Mesothelial cell of epicardium (in vitro differentiated cells): ENCODE measurements around the gene UBXN6. TPM values are rescaled to one million over a fixed set of nuclear protein-coding genes. Genes with fewer than 3 reads are reported as not detected.

Experiments
- DNase-seq, 2 experiments: peaks; one replicate each; pipeline ENCODE4 v3.0.0; 2021; ENCODE audit warnings: low spot score in 2 of 2; ENCODE audit not compliant: unreplicated experiment in 2 of 2
- H3K27ac Mint-ChIP-seq: 2 replicates; pipeline ENCODE4 v1.8.0; 2021; ENCODE audit warnings: mixed read lengths
- H3K27me3 Mint-ChIP-seq: 2 replicates; pipeline ENCODE4 v1.8.0; 2021; ENCODE audit warnings: low read depth, mixed read lengths
- H3K36me3 Mint-ChIP-seq: 2 replicates; pipeline ENCODE4 v1.8.0; 2021; ENCODE audit warnings: mixed read lengths
- H3K4me1 Mint-ChIP-seq: 2 replicates; pipeline ENCODE4 v1.8.0; 2021; ENCODE audit warnings: mixed read lengths
- H3K4me3 Mint-ChIP-seq: 2 replicates; pipeline ENCODE4 v1.8.0; 2021; ENCODE audit warnings: mild to moderate bottlenecking, moderate library complexity, mixed read lengths
- H3K9me3 Mint-ChIP-seq: 2 replicates; pipeline ENCODE4 v1.8.0; 2021; ENCODE audit warnings: mixed read lengths
- CTCF ChIP-seq: fragments of 200-600 bp; sonication (generic); IDR thresholded peaks from one replicate; pipeline ENCODE4 v1.5.0; 2021; ENCODE audit warnings: antibody characterized with exemption; ENCODE audit not compliant: unreplicated experiment
- total RNA-seq: library from RNA; stranded (reverse); gene quantifications from 3 replicates; pipeline ENCODE4 v1.2.1, GENCODE V29; 2021

UBXN6 gene
- total RNA-seq, 1 donor from 2014 or later: 71.0 TPM

- H3K27ac Mint-ChIP-seq: no peak overlapping the region
- no peak for TF ChIP-seq CTCF
- peaks cover 9% of the 10 kb centered on the region for H3K36me3 Mint-ChIP-seq
- H3K4me3 Mint-ChIP-seq: no peak overlapping the region
- no peaks in the 10 kb centered on the region for H3K27me3 Mint-ChIP-seq
- peaks cover 25% of the 10 kb centered on the region for H3K4me1 Mint-ChIP-seq
- no peak for DNase-seq
- H3K9me3 Mint-ChIP-seq: no peaks in the 10 kb centered on the region
Observed at GRCh38 chr19:4453232-4454179, 4.1 kb downstream of the UBXN6 start.

- DNase-seq: no peak
- Mint-ChIP-seq H3K36me3 (peaks cover 9% of the 10 kb centered on the region), H3K27me3 (no peaks in the 10 kb centered on the region), H3K27ac (no peak overlapping the region), H3K4me1 (peaks cover 25% of the 10 kb centered on the region), H3K9me3 (no peaks in the 10 kb centered on the region), H3K4me3 (no peak overlapping the region)
- no peak for TF ChIP-seq CTCF
Observed at GRCh38 chr19:4452230-4452990, 5.2 kb downstream of the UBXN6 start.

GRCh38 chr19:4449639-4450028 is 8.0 kb downstream of the UBXN6 start:
- no peak for TF ChIP-seq CTCF
- Mint-ChIP-seq H3K9me3 (no peaks in the 10 kb centered on the region), H3K27me3 (no peaks in the 10 kb centered on the region), H3K4me1 (peaks cover under 1% of the 10 kb centered on the region), H3K27ac (no peak overlapping the region), H3K4me3 (no peak overlapping the region), H3K36me3 (peaks cover 10% of the 10 kb centered on the region)
- no peak for DNase-seq

- Mint-ChIP-seq H3K4me3 (no peak overlapping the region), H3K9me3 (no peaks in the 10 kb centered on the region), H3K36me3 (peaks cover 10% of the 10 kb centered on the region), H3K27ac (no peak overlapping the region), H3K4me1 (no peaks in the 10 kb centered on the region), H3K27me3 (no peaks in the 10 kb centered on the region)
- no peak for TF ChIP-seq CTCF
- no peak for DNase-seq
Observed at GRCh38 chr19:4449022-4449638, 8.5 kb downstream of the UBXN6 start.

- Mint-ChIP-seq H3K4me1 (no peaks in the 10 kb centered on the region), H3K27me3 (no peaks in the 10 kb centered on the region), H3K27ac (no peak overlapping the region), H3K4me3 (no peak overlapping the region), H3K36me3 (peaks cover 10% of the 10 kb centered on the region), H3K9me3 (no peaks in the 10 kb centered on the region)
- DNase-seq: no peak
- TF ChIP-seq CTCF: no peak
Observed at GRCh38 chr19:4448147-4448985, 9.2 kb downstream of the UBXN6 start.
